Smooth muscle cell (in vitro differentiated cells): ENCODE measurements around the gene HLF. TPM values are rescaled to one million over a fixed set of nuclear protein-coding genes. Genes with fewer than 3 reads are reported as not detected.

Source experiments
- DNase-seq: peaks from one replicate; lab custom pipeline; 2025; ENCODE audit not compliant: unreplicated experiment; lab: John Stamatoyannopoulos, UW
- H2AFZ ChIP-seq: fragments of 200-600 bp; sonication (generic); 2 replicates; pipeline ENCODE4 v1.6.0; 2016; ENCODE audit warnings: antibody characterized with exemption, low read depth, mild to moderate bottlenecking
- H3F3A ChIP-seq: fragments of 200-600 bp; sonication (generic); 2 replicates; pipeline ENCODE4 v1.6.0; 2017; ENCODE audit warnings: antibody characterized with exemption, low read depth
- H3K27ac ChIP-seq: fragments of 200-600 bp; sonication (generic); 2 replicates; pipeline ENCODE4 v1.5.1; 2016; ENCODE audit warnings: low read depth, mild to moderate bottlenecking
- H3K27me3 ChIP-seq: fragments of 200-600 bp; sonication (generic); 2 replicates; pipeline ENCODE4 v1.6.1; 2016; ENCODE audit warnings: low read depth, mild to moderate bottlenecking
- H3K36me3 ChIP-seq: fragments of 200-600 bp; sonication (generic); 2 replicates; pipeline ENCODE4 v1.5.1; 2016; ENCODE audit warnings: low read depth
- H3K4me1 ChIP-seq: fragments of 200-600 bp; sonication (generic); 2 replicates; pipeline ENCODE4 v1.5.1; 2016; ENCODE audit warnings: low read depth
- H3K4me2 ChIP-seq: fragments of 200-600 bp; sonication (generic); 2 replicates; pipeline ENCODE4 v1.6.0; 2016; ENCODE audit warnings: mild to moderate bottlenecking
- H3K4me3 ChIP-seq: fragments of 200-600 bp; sonication (generic); 2 replicates; pipeline ENCODE4 v1.5.1; 2016; ENCODE audit warnings: mild to moderate bottlenecking
- H3K79me2 ChIP-seq: fragments of 200-600 bp; sonication (generic); 2 replicates; pipeline ENCODE4 v1.6.0; 2016; ENCODE audit warnings: low read depth, mild to moderate bottlenecking
- H3K9ac ChIP-seq: fragments of 200-600 bp; sonication (generic); 2 replicates; pipeline ENCODE4 v1.6.0; 2016; ENCODE audit warnings: low read depth
- H3K9me3 ChIP-seq: fragments of 200-600 bp; sonication (generic); replicated peaks from 2 replicates; pipeline ENCODE4 v1.5.1; 2016; ENCODE audit warnings: low read depth
- H4K20me1 ChIP-seq: fragments of 200-600 bp; sonication (generic); 2 replicates; pipeline ENCODE4 v1.6.0; 2016; ENCODE audit warnings: low read depth
- WGBS: methylation state at CpG from one replicate; pipeline ENCODE4 v1.1.7; 2016; ENCODE audit warnings: low lambda C conversion rate; 5-methylcytosine and 5-hydroxymethylcytosine counted together
- polyA plus RNA-seq: library from polyadenylated mRNA; unstranded; fragments of >200 nt; fragmentation: Nextera tagmentation; extraction: Ambion mirVana; gene quantifications from 2 replicates; pipeline ENCODE4 v1.2.1, GENCODE V29; 2016
- total RNA-seq: library from RNA; depleted of rRNA; stranded (reverse); fragments of >200 nt; gene quantifications from 2 replicates; pipeline ENCODE4 v1.2.3, GENCODE V29; 2014
- TF ChIP-seq, protein P1 (sequence below): fragments of 200-600 bp; sonication (generic); IDR thresholded peaks from 2 replicates; pipeline ENCODE4 v1.5.1; 2017; ENCODE audit warnings: borderline replicate concordance, mild to moderate bottlenecking, antibody characterized with exemption; ENCODE audit not compliant: insufficient read depth, poor library complexity, severe bottlenecking

HLF gene
- total and polyA plus RNA-seq, 2 experiments from 2014 or later = 0.19 TPM; not detected in 1

DNA sequence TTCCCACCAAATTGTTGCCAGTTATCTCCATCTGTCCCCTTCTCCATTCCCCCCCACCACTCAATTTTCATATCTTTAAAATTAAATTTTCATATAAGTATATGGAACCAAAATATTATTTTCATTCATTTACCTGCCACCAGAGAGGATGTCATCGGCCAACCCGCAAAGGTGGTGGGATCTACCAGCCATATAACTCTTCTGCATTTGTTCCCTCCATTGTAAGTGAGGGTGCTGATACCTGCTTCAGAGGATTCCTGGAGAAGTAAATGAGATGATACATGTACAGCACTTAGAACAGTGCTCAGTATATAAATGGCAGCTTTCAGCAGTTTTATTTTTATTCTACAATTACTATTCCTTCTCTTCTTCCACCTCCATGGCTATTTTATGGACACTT is 15.0 kb downstream of the HLF start:
- DNase-seq = no peak
- TF ChIP-seq, protein P1, sequence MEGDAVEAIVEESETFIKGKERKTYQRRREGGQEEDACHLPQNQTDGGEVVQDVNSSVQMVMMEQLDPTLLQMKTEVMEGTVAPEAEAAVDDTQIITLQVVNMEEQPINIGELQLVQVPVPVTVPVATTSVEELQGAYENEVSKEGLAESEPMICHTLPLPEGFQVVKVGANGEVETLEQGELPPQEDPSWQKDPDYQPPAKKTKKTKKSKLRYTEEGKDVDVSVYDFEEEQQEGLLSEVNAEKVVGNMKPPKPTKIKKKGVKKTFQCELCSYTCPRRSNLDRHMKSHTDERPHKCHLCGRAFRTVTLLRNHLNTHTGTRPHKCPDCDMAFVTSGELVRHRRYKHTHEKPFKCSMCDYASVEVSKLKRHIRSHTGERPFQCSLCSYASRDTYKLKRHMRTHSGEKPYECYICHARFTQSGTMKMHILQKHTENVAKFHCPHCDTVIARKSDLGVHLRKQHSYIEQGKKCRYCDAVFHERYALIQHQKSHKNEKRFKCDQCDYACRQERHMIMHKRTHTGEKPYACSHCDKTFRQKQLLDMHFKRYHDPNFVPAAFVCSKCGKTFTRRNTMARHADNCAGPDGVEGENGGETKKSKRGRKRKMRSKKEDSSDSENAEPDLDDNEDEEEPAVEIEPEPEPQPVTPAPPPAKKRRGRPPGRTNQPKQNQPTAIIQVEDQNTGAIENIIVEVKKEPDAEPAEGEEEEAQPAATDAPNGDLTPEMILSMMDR = no peak
- Histone ChIP-seq H3K27me3 (peaks cover 3% of the 10 kb centered on the region), H3F3A (no peaks in the 10 kb centered on the region), H3K9ac (no peak overlapping the region), H3K4me3 (no peak overlapping the region), H2AFZ (no peak overlapping the region), H3K36me3 (no peaks in the 10 kb centered on the region), H3K79me2 (no peaks in the 10 kb centered on the region), H3K9me3 (no peaks in the 10 kb centered on the region), H4K20me1 (no peaks in the 10 kb centered on the region), H3K4me1 (no peaks in the 10 kb centered on the region), H3K4me2 (no peak overlapping the region), H3K27ac (no peak overlapping the region)
- 72% methylated on average over 2 of the region's 2 CpGs for WGBS

- no peak overlapping the region for H2AFZ ChIP-seq
- no peaks in the 10 kb centered on the region for H4K20me1 ChIP-seq
- H3K4me2 ChIP-seq = no peak overlapping the region
- no peaks in the 10 kb centered on the region for H3K9me3 ChIP-seq
- H3K27ac ChIP-seq = no peak overlapping the region
- no peaks in the 10 kb centered on the region for H3K36me3 ChIP-seq
- H3K4me3 ChIP-seq = no peak overlapping the region
- H3K27me3 ChIP-seq = peaks cover 3% of the 10 kb centered on the region
- H3K9ac ChIP-seq = no peak overlapping the region
- TF ChIP-seq, protein P1 = no peak
- no peaks in the 10 kb centered on the region for H3K4me1 ChIP-seq
- H3K79me2 ChIP-seq = no peaks in the 10 kb centered on the region
- H3F3A ChIP-seq = no peaks in the 10 kb centered on the region
- DNase-seq = no peak
Observed at GRCh38 chr17:55280212-55280611, 15.5 kb downstream of the HLF start.

DNA sequence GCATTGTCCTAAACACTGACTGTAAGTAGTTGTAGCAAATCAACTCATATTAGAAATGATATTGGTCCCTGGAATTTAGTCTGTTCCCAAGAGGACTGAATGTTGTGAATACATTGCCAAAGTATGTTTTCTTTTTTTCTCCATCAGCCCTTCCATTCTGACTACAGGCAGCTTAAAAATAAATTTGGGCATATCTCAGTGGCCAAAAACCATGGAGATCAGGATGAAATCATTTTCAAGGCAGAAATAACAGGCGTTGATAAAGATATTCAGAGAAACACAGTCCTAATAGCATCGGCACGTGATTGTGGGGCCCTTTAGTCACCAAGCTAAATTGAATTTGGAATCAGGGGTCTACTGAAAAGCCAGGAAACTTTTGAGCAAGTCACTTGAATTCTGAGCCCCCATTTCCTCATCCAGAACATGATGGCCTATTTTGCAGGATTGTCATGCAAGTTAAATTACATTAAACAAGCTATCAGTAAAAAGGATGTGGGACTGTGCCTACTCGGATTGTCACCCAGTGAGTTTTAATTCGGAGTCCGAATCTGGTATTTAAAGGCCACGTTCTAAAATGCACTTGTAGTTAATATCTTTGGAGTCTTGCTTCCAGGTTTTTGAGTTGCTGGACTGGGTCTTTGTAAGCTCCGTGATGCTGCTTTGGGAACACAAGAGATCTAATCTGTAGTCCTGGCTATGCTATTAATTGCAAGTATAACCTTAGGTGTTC is 17.1 kb downstream of the HLF start:
- WGBS = 89% methylated on average over 8 of the region's 8 CpGs

More for the DNA sequence above, 17.1 kb downstream of the HLF start:
- Histone ChIP-seq H3F3A (no peaks in the 10 kb centered on the region), H3K9me3 (no peaks in the 10 kb centered on the region), H2AFZ (no peak overlapping the region), H3K27ac (no peak overlapping the region), H3K4me3 (no peak overlapping the region), H3K9ac (no peak overlapping the region), H3K4me2 (no peak overlapping the region), H3K27me3 (peaks cover 3% of the 10 kb centered on the region), H3K79me2 (no peaks in the 10 kb centered on the region), H4K20me1 (no peaks in the 10 kb centered on the region), H3K4me1 (no peaks in the 10 kb centered on the region), H3K36me3 (no peaks in the 10 kb centered on the region)
- TF ChIP-seq, protein P1 = no peak
- DNase-seq = no peak
